Neural cell (in vitro differentiated cells): ENCODE measurements around the gene CFAP92. TPM values are rescaled to one million over a fixed set of nuclear protein-coding genes. Genes with fewer than 3 reads are reported as not detected.

Experiments
- H2AFZ ChIP-seq: fragments of 200-600, 300-800 bp; sonication (generic), shearing (Covaris generic); 2 replicates; pipeline ENCODE4 v1.6.0; 2014; ENCODE audit warnings: low read depth, mild to moderate bottlenecking, antibody characterized with exemption, low read length, moderate library complexity
- H3F3A ChIP-seq: fragments of 200-600 bp; shearing (Covaris generic); 2 replicates; pipeline ENCODE4 v1.6.1; 2016; ENCODE audit warnings: mild to moderate bottlenecking, moderate library complexity, mixed read lengths, antibody characterized with exemption, low read length; ENCODE audit not compliant: insufficient read depth, poor library complexity, severe bottlenecking
- H3K27ac ChIP-seq: fragments of 200-600, 300-800 bp; sonication (generic), shearing (Covaris generic); 2 replicates; pipeline ENCODE4 v1.5.1; 2014; ENCODE audit warnings: mild to moderate bottlenecking, low read length, moderate library complexity
- H3K27me3 ChIP-seq: fragments of 300-800, 200-600 bp; sonication (generic), shearing (Covaris generic); 2 replicates; pipeline ENCODE4 v1.6.0; 2014; ENCODE audit warnings: mild to moderate bottlenecking, low read depth, low read length, moderate library complexity; ENCODE audit not compliant: insufficient read depth
- H3K36me3 ChIP-seq: fragments of 300-800, 200-600 bp; sonication (generic), shearing (Covaris generic); 2 replicates; pipeline ENCODE4 v1.5.1; 2014; ENCODE audit warnings: mild to moderate bottlenecking, antibody characterized with exemption, low read length, moderate library complexity; ENCODE audit not compliant: insufficient read depth
- H3K4me2 ChIP-seq: fragments of 300-800, 200-600 bp; sonication (generic), shearing (Covaris generic); 2 replicates; pipeline ENCODE4 v1.6.0; 2014; ENCODE audit warnings: mild to moderate bottlenecking, low read length
- H3K4me3 ChIP-seq: fragments of 300-800, 200-600 bp; sonication (generic), shearing (Covaris generic); 2 replicates; pipeline ENCODE4 v1.5.1; 2014; ENCODE audit warnings: mild to moderate bottlenecking, low read length, moderate library complexity
- H3K79me2 ChIP-seq: fragments of 200-600 bp; shearing (Covaris generic); replicated peaks from 2 replicates; pipeline ENCODE4 v1.6.0; 2014; ENCODE audit warnings: mild to moderate bottlenecking, low read length, moderate library complexity; ENCODE audit not compliant: insufficient read depth
- H3K9ac ChIP-seq: fragments of 300-800, 200-600 bp; sonication (generic), shearing (Covaris generic); 2 replicates; pipeline ENCODE4 v1.6.1; 2016; ENCODE audit warnings: mild to moderate bottlenecking, low read length, mixed read lengths
- H3K9me2 ChIP-seq: fragments of 200-600 bp; shearing (Covaris generic); 2 replicates; pipeline ENCODE4 v1.6.1; 2016; ENCODE audit warnings: mild to moderate bottlenecking, low read length, mixed read lengths; ENCODE audit not compliant: insufficient read depth
- H3K9me3 ChIP-seq: fragments of 200-600, 300-800 bp; sonication (generic), shearing (Covaris generic); 2 replicates; pipeline ENCODE4 v1.6.1; 2016; ENCODE audit warnings: mild to moderate bottlenecking, mixed run types, low read length, moderate library complexity, mixed read lengths
- H4K20me1 ChIP-seq: fragments of 200-600 bp; shearing (Covaris generic); 2 replicates; pipeline ENCODE4 v1.6.1; 2016; ENCODE audit warnings: mild to moderate bottlenecking, mixed run types; ENCODE audit not compliant: insufficient read depth
- CTCF ChIP-seq: fragments of 450-650 bp; IDR thresholded peaks from 2 replicates; pipeline ENCODE4 v1.5.1; 2014; ENCODE audit warnings: antibody characterized with exemption, mild to moderate bottlenecking, moderate library complexity; ENCODE audit not compliant: poor library complexity, severe bottlenecking
- EP300 ChIP-seq: fragments of 450-650 bp; conservative IDR thresholded peaks from 2 replicates; pipeline ENCODE4 v1.6.1; 2014; ENCODE audit warnings: antibody characterized with exemption, mild to moderate bottlenecking, moderate library complexity; ENCODE audit not compliant: poor library complexity, severe bottlenecking
- EZH2 ChIP-seq: fragments of 200-600, 300-800 bp; shearing (Covaris generic), sonication (generic); IDR thresholded peaks from 2 replicates; pipeline ENCODE4 v1.6.1; 2014; ENCODE audit warnings: antibody characterized with exemption, low read length, borderline replicate concordance, mild to moderate bottlenecking; ENCODE audit not compliant: insufficient read depth, poor library complexity, severe bottlenecking
- MXI1 ChIP-seq: fragments of 450-650 bp; conservative IDR thresholded peaks from 2 replicates; pipeline ENCODE4 v1.6.1; 2014; ENCODE audit warnings: antibody characterized with exemption, mild to moderate bottlenecking; ENCODE audit not compliant: poor library complexity, severe bottlenecking
- POLR2AphosphoS5 ChIP-seq: IDR thresholded peaks from 2 replicates; pipeline ENCODE4 v1.6.1; 2012
- RAD21 ChIP-seq: fragments of 450-650 bp; conservative IDR thresholded peaks from 2 replicates; pipeline ENCODE4 v1.6.1; 2014; ENCODE audit warnings: antibody characterized with exemption, mild to moderate bottlenecking, moderate library complexity
- REST ChIP-seq: IDR thresholded peaks from 2 replicates; pipeline ENCODE4 v1.6.1; 2012; ENCODE audit warnings: borderline replicate concordance
- SMC3 ChIP-seq: fragments of 450-650 bp; conservative IDR thresholded peaks from 2 replicates; pipeline ENCODE4 v1.6.1; 2014; ENCODE audit warnings: antibody characterized with exemption, mild to moderate bottlenecking, moderate library complexity; ENCODE audit not compliant: poor library complexity
- TAF1 ChIP-seq: IDR thresholded peaks from 2 replicates; pipeline ENCODE4 v1.6.1; 2012; ENCODE audit warnings: low read depth
- polyA plus RNA-seq: library from polyadenylated mRNA; depleted of rRNA; stranded (reverse); fragments of >200 nt; gene quantifications from 2 replicates; pipeline ENCODE4 v1.2.3, GENCODE V29; 2014

The CFAP92 gene
- polyA plus RNA-seq, 1 donor from 2014 or later = 0.69 TPM

GRCh38 chr3:129026728-129027543, 33.1 kb upstream of the CFAP92 start:
- Histone ChIP-seq H3K36me3 (no peaks in the 10 kb centered on the region), H3K4me3 (peak overlapping the region; percentile 52), H3F3A (no peaks in the 10 kb centered on the region), H3K27me3 (no peaks in the 10 kb centered on the region), H3K9ac (no peak overlapping the region), H3K27ac (no peak overlapping the region), H3K79me2 (no peaks in the 10 kb centered on the region), H3K9me3 (no peaks in the 10 kb centered on the region), H2AFZ (no peak overlapping the region), H4K20me1 (no peaks in the 10 kb centered on the region), H3K4me2 (no peak overlapping the region), H3K9me2 (no peaks in the 10 kb centered on the region)
- TF ChIP-seq POLR2AphosphoS5 (no peak), CTCF (peak; percentile 52), RAD21 (no peak), TAF1 (no peak), EZH2 (no peak)

- TF ChIP-seq EZH2 (no peak), CTCF (no peak), MXI1 (no peak), REST (no peak), POLR2AphosphoS5 (no peak), SMC3 (no peak), RAD21 (no peak), EP300 (no peak), TAF1 (no peak)
- no peaks in the 10 kb centered on the region for H3K36me3 ChIP-seq
- H3K79me2 ChIP-seq = no peaks in the 10 kb centered on the region
- H3F3A ChIP-seq = no peaks in the 10 kb centered on the region
- H3K4me3 ChIP-seq = no peak overlapping the region
- H2AFZ ChIP-seq = no peak overlapping the region
- H3K9me3 ChIP-seq = no peaks in the 10 kb centered on the region
- no peak overlapping the region for H3K27ac ChIP-seq
- H3K9me2 ChIP-seq = no peaks in the 10 kb centered on the region
- H3K4me2 ChIP-seq = no peak overlapping the region
- H4K20me1 ChIP-seq = no peaks in the 10 kb centered on the region
- H3K9ac ChIP-seq = no peak overlapping the region
- H3K27me3 ChIP-seq = no peaks in the 10 kb centered on the region
Observed at GRCh38 chr3:129025691-129026435, 32.0 kb upstream of the CFAP92 start.
